CD4-positive, alpha-beta T cell treated with Interleukin-2 at 100 ng/mL for 4 hours (primary cell): ENCODE data around the gene CNPY2.
"Not testable (repeated sequence)": the region's sequence is repeated elsewhere in the genome, so short reads cannot be mapped to it uniquely, and the experiment has no call there.

Source experiments
- DNase-seq: peaks from one replicate; pipeline ENCODE4 v3.0.0-alpha.2; 2020; ENCODE audit warnings: low spot score

The CNPY2 gene

DNA sequence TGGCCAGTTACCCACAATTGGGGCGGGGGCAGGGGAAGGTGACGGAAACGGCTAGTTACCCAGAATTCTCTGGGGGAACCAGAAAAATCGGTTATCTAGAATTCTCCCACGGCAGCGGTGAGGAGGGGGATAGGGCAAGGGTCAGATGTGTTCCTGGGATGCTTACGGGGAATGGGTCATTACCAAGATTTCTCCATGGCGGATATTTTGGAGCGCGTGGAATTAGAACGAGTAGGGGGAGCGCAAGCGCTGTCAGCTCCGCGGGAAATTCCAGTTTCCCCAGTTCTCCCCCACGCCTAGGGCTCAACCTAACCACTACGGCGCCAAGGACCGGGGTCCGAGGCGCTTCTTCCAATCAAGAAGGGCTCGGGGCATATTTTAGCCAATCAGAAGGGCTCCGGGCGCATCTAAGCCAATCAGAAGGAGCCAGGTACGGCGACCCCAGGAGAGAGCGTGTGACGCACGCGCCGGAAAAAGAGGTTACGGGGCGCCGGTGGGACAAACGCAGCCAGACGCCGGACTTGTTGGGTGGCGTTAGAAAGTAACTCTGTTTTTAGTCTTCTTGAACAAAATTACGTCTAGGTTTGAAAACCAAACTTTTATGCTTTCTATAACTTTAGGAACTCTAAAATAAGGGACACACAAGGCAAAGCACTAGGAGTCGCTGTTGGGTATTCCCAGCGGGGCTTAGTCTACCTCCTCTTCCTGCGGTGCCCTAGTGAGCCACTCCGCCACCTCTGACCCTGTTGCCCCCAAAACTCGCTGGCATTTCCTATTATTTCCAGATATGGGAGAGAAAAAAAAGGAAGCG lies 18.1 kb upstream of the CNPY2 start, which contains the start of gene PAN2:
Gene PAN2 (minus strand): TSS at position 322 of the 811 bp plus-strand sequence. CDS start 906 bp downstream, outside the sequence.
- peak; percentile 97 for DNase-seq

DNA sequence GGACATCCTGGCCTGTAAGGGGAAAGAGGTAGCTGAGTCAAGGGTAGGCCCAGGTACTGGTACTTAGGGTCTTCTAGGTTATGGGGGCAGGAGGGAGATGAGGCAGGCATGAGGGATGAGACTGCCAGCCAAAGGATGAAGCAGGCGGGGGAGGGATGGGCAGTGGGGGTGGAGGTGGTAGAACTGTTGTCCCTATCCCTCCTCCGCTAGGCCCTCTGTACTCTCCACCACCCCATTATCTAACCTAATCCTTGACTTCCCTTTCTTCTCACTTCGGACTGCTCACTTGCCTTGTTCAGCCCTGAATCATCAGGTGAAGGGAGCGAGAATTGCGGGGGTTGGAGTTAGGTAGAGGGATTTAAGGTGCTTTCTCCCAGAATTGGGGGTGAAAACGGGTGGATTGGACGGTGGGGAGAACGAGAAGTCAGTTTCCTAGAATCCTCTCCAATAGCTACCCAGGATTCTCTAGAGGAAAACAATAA lies 17.4 kb upstream of the CNPY2 start:
- DNase-seq: no peak

GRCh38 chr12:56332512-56333196 lies 16.9 kb upstream of the CNPY2 start:
- DNase-seq: no peak

DNA sequence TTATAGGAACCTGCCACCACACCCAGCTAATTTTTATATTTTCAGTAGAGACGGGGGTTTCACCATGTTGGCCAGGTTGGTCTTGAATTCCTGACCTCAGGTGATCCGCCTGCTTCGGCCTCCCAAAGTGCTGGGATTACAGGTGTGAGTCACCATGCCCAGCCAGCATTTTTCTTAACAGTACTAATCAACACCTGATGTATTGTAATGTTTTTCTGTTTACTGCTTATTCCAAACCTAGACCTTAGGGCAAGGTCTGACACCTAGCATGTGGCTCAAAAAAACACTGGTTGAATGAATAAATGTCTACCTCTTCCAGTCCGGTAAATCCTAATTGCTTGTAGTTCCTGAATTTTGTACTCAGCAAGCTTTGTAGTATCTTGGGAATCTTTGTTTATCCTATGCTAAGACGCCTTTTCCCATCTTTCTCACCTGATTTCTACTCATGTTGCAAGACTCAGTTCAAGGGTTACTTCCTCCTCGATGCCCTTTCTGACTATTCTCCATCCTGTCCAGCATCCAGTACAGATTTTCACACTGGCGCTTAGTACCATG lies 15.2 kb upstream of the CNPY2 start:
- no peak for DNase-seq

GRCh38 chr12:56326533-56326932 lies 10.7 kb upstream of the CNPY2 start:
- DNase-seq: no peak

GRCh38 chr12:56326126-56326525 lies 10.3 kb upstream of the CNPY2 start:
- DNase-seq: no peak

DNA sequence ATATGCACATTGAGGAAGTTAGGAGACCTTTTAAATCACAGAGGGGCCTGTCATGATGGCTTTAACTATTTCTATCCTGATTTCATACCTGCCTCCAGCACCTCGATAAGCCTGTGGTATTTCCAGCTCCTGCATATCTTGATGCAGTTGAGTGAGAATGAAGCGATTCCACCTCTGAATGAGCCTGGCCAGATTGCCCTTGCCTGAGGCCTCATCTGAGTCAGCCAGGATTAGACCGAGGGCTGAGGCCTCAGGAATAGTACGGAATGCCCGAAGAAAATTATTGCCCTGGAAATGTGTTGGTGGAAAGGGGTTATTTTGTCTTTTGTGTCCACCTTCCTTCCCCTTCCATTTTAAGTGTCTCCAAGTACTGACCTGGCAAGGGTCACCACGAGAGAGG lies 8.4 kb upstream of the CNPY2 start:
- no peak for DNase-seq

GRCh38 chr12:56321610-56322009 lies 5.8 kb upstream of the CNPY2 start:
- not testable (repeated sequence) for DNase-seq

DNA sequence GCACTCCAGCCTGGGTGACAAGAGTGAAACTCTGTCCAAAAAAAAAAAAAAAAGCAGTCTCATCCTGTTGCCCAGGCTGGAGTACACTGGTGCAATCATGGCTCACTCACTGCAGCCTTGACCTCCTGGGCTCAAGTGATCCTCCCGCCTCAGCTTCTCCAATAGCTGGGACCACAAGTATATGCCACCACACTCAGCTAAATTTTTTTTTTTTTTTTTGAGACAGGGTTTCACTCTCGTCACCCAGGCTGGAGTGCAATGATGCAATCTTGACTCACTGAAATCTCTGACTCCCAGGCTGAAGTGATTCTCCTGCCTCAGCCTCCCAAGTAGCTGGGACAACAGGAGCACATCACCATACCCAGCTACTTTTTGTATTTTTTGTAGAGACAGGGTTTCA lies 5.2 kb upstream of the CNPY2 start:
- DNase-seq: no peak

GRCh38 chr12:56317675-56318074 lies 1.9 kb upstream of the CNPY2 start:
- no peak for DNase-seq

DNA sequence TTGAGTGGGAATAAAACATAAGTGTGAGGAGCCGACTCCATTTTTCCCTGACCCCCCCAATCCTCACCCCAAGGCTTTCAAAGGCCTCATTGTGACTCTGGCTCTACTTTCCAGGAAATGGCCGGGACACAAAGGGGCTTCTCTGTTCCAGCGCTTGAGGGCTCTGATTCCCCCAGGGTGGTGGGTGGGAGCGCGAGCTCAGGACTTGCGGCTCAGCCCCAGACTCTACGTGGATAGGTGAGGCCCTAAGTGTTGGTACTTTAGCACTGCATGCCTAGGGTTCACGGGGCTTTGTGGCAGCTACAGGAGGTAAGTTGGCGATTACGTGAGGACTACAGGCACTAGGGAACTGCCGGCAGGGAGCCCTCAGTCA lies 553 bp downstream of the CNPY2 start:
- DNase-seq: no peak

GRCh38 chr12:56311003-56311402 lies 4.8 kb downstream of the CNPY2 start:
- no peak for DNase-seq

- DNase-seq: no peak
Observed at GRCh38 chr12:56308714-56309113, 7.1 kb downstream of the CNPY2 start.

DNA sequence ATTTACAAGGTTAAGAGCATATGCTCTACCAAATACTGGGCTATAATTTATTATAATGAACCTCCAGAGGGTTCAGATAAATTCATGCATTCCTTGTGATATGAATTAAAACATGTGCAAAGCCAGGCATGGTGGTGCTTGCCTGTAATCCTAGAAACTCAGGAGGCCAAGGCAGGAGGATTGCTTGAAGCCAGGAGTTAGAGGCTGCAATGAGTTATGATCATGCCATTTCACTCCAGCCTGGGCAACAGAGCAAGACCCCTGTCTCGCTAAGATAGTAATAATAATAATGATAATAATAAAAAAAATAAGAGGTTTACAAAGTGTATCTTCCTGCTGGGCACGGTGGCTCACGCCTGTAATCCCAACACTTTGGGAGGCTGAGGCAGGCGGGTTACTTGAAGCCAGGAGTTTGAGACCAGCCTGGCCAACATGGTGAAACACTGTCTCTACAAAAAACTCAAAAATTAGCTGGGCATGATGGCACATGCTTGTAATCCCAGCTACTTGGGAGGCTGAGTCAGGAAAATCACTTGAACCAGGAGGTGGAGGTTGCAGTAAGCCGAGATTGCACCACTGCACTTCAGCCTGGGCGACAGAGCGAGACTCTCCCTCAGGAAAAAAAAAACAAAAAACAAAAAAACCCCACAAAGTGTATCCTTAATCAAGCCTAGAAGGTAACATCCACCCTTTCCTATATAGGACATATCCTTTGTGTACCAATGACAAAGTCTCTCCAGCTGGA lies 8.4 kb downstream of the CNPY2 start:
- DNase-seq: no peak

GRCh38 chr12:56304872-56305590 lies 10.8 kb downstream of the CNPY2 start:
- no peak for DNase-seq

DNA sequence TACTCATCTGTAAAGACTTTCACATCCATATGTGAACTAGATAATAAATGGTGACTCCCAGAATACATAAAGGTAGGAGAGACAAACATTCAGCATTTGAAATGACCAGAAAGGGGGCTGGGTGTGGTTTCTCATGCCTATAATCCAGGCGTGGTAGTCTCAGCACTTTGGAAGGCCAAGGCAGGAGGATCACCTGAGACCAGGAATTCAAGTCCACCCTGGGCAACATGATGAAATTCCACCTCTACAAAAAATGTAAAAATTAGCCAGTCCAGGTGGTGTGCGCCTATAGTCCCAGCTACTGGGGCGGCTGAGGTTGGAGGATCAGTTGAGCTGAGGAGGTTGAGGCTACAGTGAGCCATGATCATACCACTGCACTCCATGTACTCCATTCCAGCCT lies 11.5 kb downstream of the CNPY2 start:
- no peak for DNase-seq

GRCh38 chr12:56300644-56301464 lies 14.9 kb downstream of the CNPY2 start:
- no peak for DNase-seq

- peak; percentile 99 for DNase-seq
Observed at GRCh38 chr12:56299853-56300643, 15.7 kb downstream of the CNPY2 start, which contains the start of gene CS. Gene CS, minus strand, starts transcription at chr12:56300330. Its CDS starts 129 bp downstream, at chr12:56300201.

GRCh38 chr12:56299308-56299852 lies 16.4 kb downstream of the CNPY2 start:
- peak; percentile 66 for DNase-seq
